Transverse colon (tissue), 4 donors: ENCODE results near the gene KCTD1. TPM values are rescaled to one million over a fixed set of nuclear protein-coding genes. Genes with fewer than 3 reads are reported as not detected.

Experiments
- DNase-seq: peaks from one replicate; pipeline ENCODE4 v3.0.0-alpha.2; 2019
- H3K27ac ChIP-seq, 4 donors: fragments of 200-600 bp; sonication (generic); 2 replicates each; pipeline ENCODE4 v1.5.1; 2016 to 2018; ENCODE audit warnings: inconsistent platforms in 4 of 4
- H3K27me3 ChIP-seq: fragments of 200-600 bp; sonication (generic); 2 replicates; pipeline ENCODE4 v1.5.1; 2017; ENCODE audit warnings: inconsistent platforms
- H3K36me3 ChIP-seq, 4 donors: fragments of 200-600 bp; sonication (generic); 2 replicates each; pipeline ENCODE4 v1.5.1; 2017 to 2019; ENCODE audit warnings: inconsistent platforms in 4 of 4
- H3K4me1 ChIP-seq, 4 donors: fragments of 200-600 bp; sonication (generic); 2 replicates each; pipeline ENCODE4 v1.5.1; 2017 to 2020; ENCODE audit warnings: inconsistent platforms in 4 of 4
- H3K4me3 ChIP-seq, 4 donors: fragments of 200-600 bp; sonication (generic); 1 replicate in 1 of 4; 2 replicates in 3 of 4; pipeline versions ENCODE4 v1.5.1 to v1.6.1; 2017 to 2019; ENCODE audit warnings: inconsistent platforms in 4 of 4
- H3K9me3 ChIP-seq, 2 donors: fragments of 200-600 bp; sonication (generic); 2 replicates each; pipeline ENCODE4 v1.5.1; 2017 to 2019; ENCODE audit warnings: inconsistent platforms in 2 of 2
- EP300 ChIP-seq: sonication (generic); formaldehyde crosslinking; IDR thresholded peaks from one replicate; pipeline ENCODE4 v1.6.1; 2017; ENCODE audit warnings: antibody characterized with exemption, low read depth
- POLR2A ChIP-seq: fragments of 450-650 bp; IDR thresholded peaks from one replicate; pipeline ENCODE4 v1.6.1; 2016; ENCODE audit warnings: antibody characterized with exemption, mild to moderate bottlenecking, moderate library complexity
- POLR2AphosphoS5 ChIP-seq, 3 donors: sonication (generic); formaldehyde crosslinking; IDR thresholded peaks; one replicate each; pipeline ENCODE4 v1.6.1; 2016; ENCODE audit warnings: antibody characterized with exemption in 3 of 3
- WGBS, 2 donors: methylation state at CpG; one replicate each; pipeline ENCODE4 v1.1.5; 2018; ENCODE audit warnings: low coverage in 1 of 2; 5-methylcytosine and 5-hydroxymethylcytosine counted together
- in situ Hi-C, 4 donors: fragments of 200-750 bp; cut with MboI; loops; one replicate each; pipeline versions ENCODE4 v1.15.0 to v1.15.1; 2017; ENCODE audit warnings: low sequenced_read_pairs in 3 of 4, low pct_ligation_motif_present in 1 of 4, low pct_unique_long_range_greater_than_20kb in 1 of 4
- intact Hi-C: fragments of 100-400 bp; cut with DNase I; formaldehyde crosslinking; loops from one replicate; pipeline ENCODE4 v1.15.1; 2023; ENCODE audit warnings: low total_unique reads
- total RNA-seq, 4 donors: library from RNA; depleted of rRNA; stranded (reverse); fragments of >200 nt; gene quantifications; one replicate each; pipeline ENCODE4 v1.1.0, GENCODE V29; 2016
- TF ChIP-seq, protein P1 (sequence below), 5 experiments: fragments of 200-600 bp in 3 of 5; fragments of 450-650 bp in 2 of 5; sonication (generic) in 3 of 5; IDR thresholded peaks; 1 replicate in 2 of 5; 2 replicates in 3 of 5; pipeline ENCODE4 v1.5.1; 2016 to 2017; ENCODE audit warnings: antibody characterized with exemption in 5 of 5, inconsistent platforms in 3 of 5, mild to moderate bottlenecking in 2 of 5, moderate library complexity in 1 of 5

KCTD1 gene
- total RNA-seq, 4 donors from 2014 or later = 9.0 to 42.3 (median 13.5) TPM

DNA sequence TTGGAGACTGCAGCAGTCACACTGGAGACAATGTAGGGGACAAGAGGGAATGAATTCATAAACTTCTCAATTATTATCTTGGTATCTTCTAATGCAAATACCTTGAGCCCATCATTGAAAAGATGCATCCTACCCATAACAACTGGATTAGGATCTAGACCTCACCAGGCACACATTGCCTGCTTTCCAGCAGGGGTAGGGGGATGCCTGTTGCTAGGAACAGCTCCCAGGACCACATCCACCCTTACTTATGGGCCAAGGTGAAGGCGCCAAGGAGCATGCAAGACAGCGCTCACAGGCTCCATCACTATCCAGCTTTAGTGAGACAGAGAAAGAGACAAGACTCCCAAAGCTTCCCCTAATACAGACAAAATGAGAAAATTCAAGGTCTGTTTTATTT lies 24.4 kb downstream of the KCTD1 start:
- in situ Hi-C loops (no loop called here), intact Hi-C loops (no loop called here)
- Histone ChIP-seq H3K27me3 (no peaks in the 10 kb centered on the region), H3K27ac (no peak overlapping the region), H3K9me3 (no peaks in the 10 kb centered on the region), H3K4me3 (no peak overlapping the region), H3K4me1 (no peaks in the 10 kb centered on the region), H3K36me3 (no peaks in the 10 kb centered on the region)
- TF ChIP-seq POLR2A (no peak), EP300 (no peak), POLR2AphosphoS5 (IDR thresholded peaks at IDR 0.05) (no peak)
- TF ChIP-seq, protein P1, sequence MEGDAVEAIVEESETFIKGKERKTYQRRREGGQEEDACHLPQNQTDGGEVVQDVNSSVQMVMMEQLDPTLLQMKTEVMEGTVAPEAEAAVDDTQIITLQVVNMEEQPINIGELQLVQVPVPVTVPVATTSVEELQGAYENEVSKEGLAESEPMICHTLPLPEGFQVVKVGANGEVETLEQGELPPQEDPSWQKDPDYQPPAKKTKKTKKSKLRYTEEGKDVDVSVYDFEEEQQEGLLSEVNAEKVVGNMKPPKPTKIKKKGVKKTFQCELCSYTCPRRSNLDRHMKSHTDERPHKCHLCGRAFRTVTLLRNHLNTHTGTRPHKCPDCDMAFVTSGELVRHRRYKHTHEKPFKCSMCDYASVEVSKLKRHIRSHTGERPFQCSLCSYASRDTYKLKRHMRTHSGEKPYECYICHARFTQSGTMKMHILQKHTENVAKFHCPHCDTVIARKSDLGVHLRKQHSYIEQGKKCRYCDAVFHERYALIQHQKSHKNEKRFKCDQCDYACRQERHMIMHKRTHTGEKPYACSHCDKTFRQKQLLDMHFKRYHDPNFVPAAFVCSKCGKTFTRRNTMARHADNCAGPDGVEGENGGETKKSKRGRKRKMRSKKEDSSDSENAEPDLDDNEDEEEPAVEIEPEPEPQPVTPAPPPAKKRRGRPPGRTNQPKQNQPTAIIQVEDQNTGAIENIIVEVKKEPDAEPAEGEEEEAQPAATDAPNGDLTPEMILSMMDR (IDR thresholded peaks at IDR 0.05) = no peak
- no peak for DNase-seq
- 94% methylated on average over 2 of the region's 2 CpGs; no CpG with 5 or more reads in 1 of the 2 donors for WGBS, 2 donors

DNA sequence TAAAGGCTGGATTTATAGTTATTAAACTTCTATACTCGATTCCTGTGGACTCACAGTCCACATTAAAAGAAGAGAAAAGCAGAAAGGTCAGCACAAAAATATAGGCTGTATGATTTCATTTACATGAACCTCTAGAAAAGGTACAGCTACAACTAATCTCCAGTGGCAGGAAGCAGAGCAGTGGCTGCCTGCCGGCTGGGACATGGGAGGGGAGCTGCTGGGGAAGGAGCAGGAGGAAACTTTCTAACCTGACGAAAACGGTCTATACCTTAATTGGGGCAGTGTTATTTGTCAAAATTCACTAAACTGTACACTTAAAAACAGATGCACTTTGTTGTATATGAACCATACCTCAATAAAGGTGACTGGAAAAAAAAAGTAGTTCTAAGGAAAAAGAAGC lies 26.7 kb downstream of the KCTD1 start:
- H3K36me3 ChIP-seq = no peaks in the 10 kb centered on the region
- no peak overlapping the region for H3K27ac ChIP-seq
- H3K27me3 ChIP-seq = no peaks in the 10 kb centered on the region
- intact Hi-C loops = no loop called here
- in situ Hi-C loops = no loop called here
- no peak for DNase-seq
- no peak overlapping the region for H3K4me3 ChIP-seq
- TF ChIP-seq POLR2A = no peak
- TF ChIP-seq EP300 = no peak
- no peak for TF ChIP-seq POLR2AphosphoS5 (IDR thresholded peaks at IDR 0.05)
- TF ChIP-seq, protein P1 (IDR thresholded peaks at IDR 0.05) = no peak
- no peaks in the 10 kb centered on the region for H3K9me3 ChIP-seq
- WGBS, 2 donors = 79 to 92% methylated on average over 1 to 4 of the region's 4 CpGs
- no peaks in the 10 kb centered on the region for H3K4me1 ChIP-seq

DNA sequence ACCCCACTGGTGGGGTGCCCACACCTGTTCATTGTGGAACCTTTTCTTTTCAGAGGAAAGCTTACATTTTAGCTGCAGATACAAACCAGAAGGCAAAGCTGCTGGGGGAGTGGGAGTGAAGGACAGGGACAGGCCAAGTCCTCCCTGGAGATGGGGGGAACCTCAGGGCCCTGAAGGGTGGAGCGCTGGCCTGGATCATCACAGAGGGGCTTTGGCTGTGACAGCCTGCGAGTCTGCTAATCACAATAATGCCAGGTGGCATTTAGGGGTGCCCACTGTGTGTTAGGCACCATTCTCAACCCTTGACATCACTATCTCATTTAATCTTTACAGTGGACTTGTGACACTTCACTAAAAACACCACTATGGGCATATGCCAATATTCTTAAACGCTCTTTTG lies 27.4 kb downstream of the KCTD1 start:
- WGBS, 2 donors = 88 to 100% methylated on average over 1 to 3 of the region's 3 CpGs
- H3K4me3 ChIP-seq = no peak overlapping the region
- intact Hi-C loops = no loop called here
- in situ Hi-C loops = no loop called here
- H3K27me3 ChIP-seq = no peaks in the 10 kb centered on the region
- no peak for TF ChIP-seq EP300
- TF ChIP-seq POLR2A = no peak
- TF ChIP-seq, protein P1 (IDR thresholded peaks at IDR 0.05) = no peak
- no peak for TF ChIP-seq POLR2AphosphoS5 (IDR thresholded peaks at IDR 0.05)
- H3K27ac ChIP-seq = no peak overlapping the region
- H3K36me3 ChIP-seq = no peaks in the 10 kb centered on the region
- no peak for DNase-seq
- no peaks in the 10 kb centered on the region for H3K4me1 ChIP-seq
- no peaks in the 10 kb centered on the region for H3K9me3 ChIP-seq

DNA sequence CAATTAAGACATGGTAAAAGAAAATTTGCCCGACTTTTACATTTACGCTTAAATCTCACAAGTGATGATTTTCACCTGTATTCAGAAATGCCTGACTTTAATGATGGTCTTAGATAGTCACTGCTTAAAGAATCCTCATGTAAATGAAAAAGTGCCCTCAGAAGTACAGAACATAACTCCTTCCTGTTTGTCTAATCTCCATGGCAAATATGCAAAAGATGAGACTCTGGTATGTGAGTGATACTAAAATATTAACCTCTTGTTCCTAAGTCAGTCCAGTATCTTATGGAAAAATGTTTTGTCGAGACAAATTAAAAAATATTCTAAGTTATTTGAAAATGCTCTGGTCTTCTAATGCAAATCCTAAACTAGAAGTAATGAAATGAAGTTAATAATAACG lies 29.2 kb downstream of the KCTD1 start:
- WGBS, 2 donors = 91 to 94% methylated on average over 4 of the region's 4 CpGs
- in situ Hi-C loops (no loop called here), intact Hi-C loops (no loop called here)
- Histone ChIP-seq H3K27ac (no peak overlapping the region), H3K27me3 (no peaks in the 10 kb centered on the region), H3K4me1 (no peaks in the 10 kb centered on the region), H3K36me3 (no peaks in the 10 kb centered on the region), H3K4me3 (no peak overlapping the region), H3K9me3 (no peaks in the 10 kb centered on the region)
- TF ChIP-seq POLR2AphosphoS5 (IDR thresholded peaks at IDR 0.05) (no peak), POLR2A (no peak), EP300 (no peak)
- TF ChIP-seq, protein P1 (IDR thresholded peaks at IDR 0.05) = no peak
- DNase-seq = no peak
